ENCODE results near the gene MRPS22.
"Not testable (repeated sequence)": the region's sequence is repeated elsewhere in the genome, so short reads cannot be mapped to it uniquely, and the experiment has no call there.

MRPS22 gene

GRCh38 chr3:139396707-139397106 lies 52.9 kb downstream of the MRPS22 start:
- DNase-seq (ENCODE audit: low read depth) = no peak

DNA sequence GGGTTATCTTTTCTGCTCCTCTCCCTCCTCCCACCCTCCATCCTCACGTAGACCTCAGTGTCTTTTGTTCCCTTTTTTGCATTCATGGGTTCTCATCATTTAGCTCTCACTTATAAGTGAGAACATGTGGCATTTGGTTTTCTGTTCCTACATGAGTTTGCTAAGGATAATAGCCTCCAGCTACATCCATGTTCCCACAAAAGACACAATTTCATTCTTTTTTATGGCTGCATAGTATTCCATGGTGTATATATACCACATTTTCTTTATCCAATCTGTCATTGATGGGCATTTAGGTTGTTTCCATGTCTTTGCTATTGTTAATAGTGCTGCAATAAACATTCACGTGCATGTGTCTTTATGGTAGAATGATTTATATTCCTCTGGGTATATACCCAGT lies 57.3 kb downstream of the MRPS22 start:
- DNase-seq (ENCODE audit: low read depth) = not testable (repeated sequence)

All from activated T-cell treated with anti-CD3 and anti-CD28 coated beads for 24 hours (primary cell).